Astrocyte of the hippocampus (primary cell): ENCODE measurements around the gene NSUN5.
A peak's percentile ranks its signal among the peaks of the same experiment; 100 is the strongest.
"Not testable (repeated sequence)": the region's sequence is repeated elsewhere in the genome, so short reads cannot be mapped to it uniquely, and the experiment has no call there.

Experiments used
- DNase-seq: peaks from one replicate; pipeline ENCODE4 v3.0.0; 2011; ENCODE audit warnings: low read depth, low spot score

NSUN5 gene

GRCh38 chr7:73308665-73309214 is at the start of gene NSUN5:
Gene NSUN5 (minus strand): TSS chr7:73308826. CDS start chr7:73308790, 36 bp downstream.
- peak; percentile 75 for DNase-seq

DNA sequence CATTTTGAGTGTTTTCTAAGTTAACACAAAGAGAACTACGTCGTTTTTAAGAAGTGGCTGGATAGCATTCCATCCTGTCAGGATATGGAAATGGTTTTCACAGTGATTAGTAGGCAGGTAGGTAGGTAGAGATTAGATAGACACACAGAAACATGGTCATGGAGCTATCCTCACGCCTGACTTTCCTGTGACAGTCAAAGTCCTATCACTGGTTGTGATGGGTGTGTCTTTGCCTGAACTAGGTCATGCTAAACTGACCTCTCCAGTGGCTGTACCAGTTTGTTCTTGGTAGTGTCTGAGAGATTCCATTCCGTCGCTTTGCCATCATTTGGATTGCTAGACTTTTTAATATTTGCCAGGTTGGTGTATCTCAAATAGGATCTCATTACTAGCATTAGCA is 47.5 kb upstream of the NSUN5 start:
- no peak for DNase-seq

GRCh38 chr7:73354821-73355220 is 46.2 kb upstream of the NSUN5 start:
- DNase-seq: no peak

GRCh38 chr7:73354196-73354595 is 45.6 kb upstream of the NSUN5 start:
- DNase-seq: no peak

DNA sequence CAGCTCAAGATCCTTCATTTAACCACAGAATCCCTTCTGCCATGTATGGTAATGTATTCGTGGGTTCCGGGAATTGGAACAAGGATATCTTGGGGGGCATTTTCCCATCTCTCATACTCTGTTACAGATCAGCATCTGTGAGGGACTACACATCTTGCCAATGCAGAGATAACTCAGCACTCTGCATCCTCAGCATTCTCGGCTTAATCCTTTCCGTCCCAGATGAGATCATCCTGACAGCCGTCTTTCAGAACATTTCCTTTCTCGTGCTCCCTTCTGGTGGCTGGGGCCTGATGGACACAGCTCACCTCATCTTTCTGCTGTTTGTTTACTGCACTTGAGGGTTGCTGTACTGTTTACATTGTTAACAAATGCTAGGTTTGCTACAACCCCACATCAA is 44.6 kb upstream of the NSUN5 start:
- no peak for DNase-seq

- DNase-seq: no peak
These were observed 44.2 kb upstream of the NSUN5 start for GRCh38 chr7:73352784-73353183.

DNA sequence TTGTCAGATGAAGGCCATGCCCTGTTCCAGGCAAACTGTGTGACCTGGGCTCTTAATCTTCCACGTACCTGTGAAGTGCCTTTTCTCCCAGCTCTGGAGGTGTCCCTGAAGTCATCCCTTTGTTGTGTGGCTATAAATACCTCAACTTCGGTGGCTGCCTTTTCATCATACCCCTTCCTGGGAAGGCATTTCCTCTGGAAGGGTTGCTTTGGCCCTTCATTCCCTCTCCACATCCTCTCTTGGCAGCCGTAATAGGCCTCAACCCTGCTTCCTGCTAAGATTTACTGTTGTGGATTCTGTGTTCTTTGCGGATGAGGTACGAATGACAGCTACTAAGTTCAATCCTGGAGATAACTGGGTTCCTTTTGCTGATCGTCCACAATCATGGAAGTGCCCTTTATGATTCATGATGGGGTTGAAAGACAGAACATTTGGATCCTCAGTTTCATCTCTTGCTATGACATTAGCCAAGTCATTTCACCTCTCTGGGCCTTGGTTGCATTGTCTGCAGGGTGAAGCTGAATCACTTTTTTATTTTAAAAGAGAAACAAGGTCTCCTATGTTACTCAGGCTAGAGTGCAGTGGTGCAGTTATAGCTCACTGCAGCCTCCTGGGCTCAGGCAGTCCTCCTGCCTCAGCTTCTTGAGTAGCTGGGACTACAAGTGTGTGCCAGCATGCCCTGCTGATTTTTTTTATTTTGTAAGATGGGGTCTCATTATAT is 43.0 kb upstream of the NSUN5 start:
- DNase-seq: no peak

- no peak for DNase-seq
These were observed 41.9 kb upstream of the NSUN5 start for GRCh38 chr7:73350306-73351068.

- DNase-seq: no peak
These were observed 41.1 kb upstream of the NSUN5 start for GRCh38 chr7:73349763-73350162.

DNA sequence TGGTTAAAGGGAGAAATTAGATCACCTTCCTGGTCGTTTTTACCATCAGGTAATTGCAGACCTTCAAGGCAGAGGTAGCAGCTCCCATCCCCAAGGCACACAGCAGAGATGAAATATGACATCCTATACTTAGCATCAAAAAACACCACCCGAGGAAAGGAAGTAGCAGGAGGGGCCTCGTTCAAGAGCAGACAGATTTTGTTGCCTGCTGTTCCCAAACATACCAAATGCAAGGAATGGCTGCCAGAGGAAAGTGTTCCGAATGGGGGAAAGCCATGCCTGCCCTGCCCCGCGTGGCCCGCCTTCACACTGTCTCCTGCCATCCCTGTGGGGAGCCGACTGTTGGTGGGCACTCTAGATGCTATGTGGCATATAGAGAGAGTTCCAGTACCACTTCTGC is 37.3 kb upstream of the NSUN5 start:
- DNase-seq: no peak

- DNase-seq: no peak
These were observed 36.9 kb upstream of the NSUN5 start for GRCh38 chr7:73345538-73345937.

- no peak for DNase-seq
These were observed 35.2 kb upstream of the NSUN5 start for GRCh38 chr7:73343671-73344380.

GRCh38 chr7:73342645-73343044 is 34.0 kb upstream of the NSUN5 start:
- DNase-seq: peak; percentile 66

GRCh38 chr7:73341877-73342276 is 33.3 kb upstream of the NSUN5 start:
- peak; percentile 55 for DNase-seq

- DNase-seq: no peak
These were observed 31.9 kb upstream of the NSUN5 start for GRCh38 chr7:73340514-73340913.

DNA sequence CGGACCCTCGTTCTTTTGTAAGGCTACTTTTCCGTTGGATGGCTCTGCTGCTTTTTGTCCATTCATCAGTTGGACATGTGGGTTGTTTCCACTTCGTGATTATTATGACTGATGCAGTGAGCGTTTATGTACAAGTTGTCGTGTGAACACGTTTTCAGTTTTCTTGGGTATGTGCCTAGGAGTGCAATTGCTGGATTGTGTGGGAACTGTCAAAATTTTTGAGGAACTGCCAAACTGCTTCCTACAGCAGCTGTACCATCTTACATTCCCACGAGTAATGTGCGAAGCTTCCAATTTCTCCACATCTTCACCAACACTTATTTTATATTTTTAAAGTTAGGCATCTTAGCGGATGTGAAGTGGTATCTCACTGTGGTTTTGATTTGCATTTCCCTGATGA is 29.7 kb upstream of the NSUN5 start:
- DNase-seq: no peak

DNA sequence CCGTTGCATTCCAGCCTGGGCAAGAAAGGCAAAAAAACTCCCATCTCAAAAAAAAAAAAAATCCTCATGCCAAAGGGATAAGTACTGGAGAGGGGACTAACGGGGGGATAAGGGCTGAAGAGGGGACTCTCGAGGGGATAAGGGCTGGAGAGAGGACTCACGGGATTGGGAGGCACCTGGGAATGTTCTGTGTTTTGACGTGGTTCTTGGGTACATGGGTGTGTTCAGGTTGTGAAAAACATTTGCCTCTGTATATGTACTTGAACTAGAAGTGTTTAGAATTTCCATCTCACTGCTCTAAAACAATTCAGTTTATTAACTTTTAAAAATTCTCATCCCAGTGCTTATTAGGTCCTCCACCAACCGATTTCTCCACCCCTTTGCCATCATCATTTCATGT is 23.8 kb upstream of the NSUN5 start:
- DNase-seq: no peak

- no peak for DNase-seq
These were observed 22.1 kb upstream of the NSUN5 start for GRCh38 chr7:73330772-73331171.

GRCh38 chr7:73329861-73330581 is 21.4 kb upstream of the NSUN5 start:
- DNase-seq: peak; percentile 27

- no peak for DNase-seq
These were observed 20.1 kb upstream of the NSUN5 start for GRCh38 chr7:73328696-73329095.

GRCh38 chr7:73327922-73328321 is 19.3 kb upstream of the NSUN5 start, which contains the start of the genes FKBP6 and TRIM50:
Gene FKBP6 (plus strand): TSS chr7:73328161. CDS start chr7:73328429, 268 bp downstream.
Gene TRIM50 (minus strand): TSS chr7:73328082. CDS start chr7:73324787, 3,295 bp downstream.
- DNase-seq: not testable (repeated sequence)
